GM12873 (cell line): ENCODE results near the gene MED27.
A peak's percentile ranks its signal among the peaks of the same experiment; 100 is the strongest.

Experiments
- CTCF ChIP-seq: IDR thresholded peaks from 2 replicates; pipeline ENCODE4 v1.5.1; 2012; ENCODE audit warnings: low read depth, mild to moderate bottlenecking, moderate library complexity, low read length, control low read depth; ENCODE audit not compliant: insufficient read depth; ENCODE audit errors: missing control alignments

MED27 gene

GRCh38 chr9:132001567-132001966 is 78.1 kb downstream of the MED27 start:
- TF ChIP-seq CTCF: no peak

GRCh38 chr9:132000659-132001058 is 79.0 kb downstream of the MED27 start:
- TF ChIP-seq CTCF: no peak

- TF ChIP-seq CTCF: peak; percentile 8
Observed at GRCh38 chr9:131999692-132000551, 79.7 kb downstream of the MED27 start.

- no peak for TF ChIP-seq CTCF
Observed at GRCh38 chr9:131997779-131998178, 81.9 kb downstream of the MED27 start.

GRCh38 chr9:131997076-131997475 is 82.6 kb downstream of the MED27 start:
- TF ChIP-seq CTCF: no peak

GRCh38 chr9:131995382-131995781 is 84.3 kb downstream of the MED27 start:
- no peak for TF ChIP-seq CTCF

GRCh38 chr9:131994364-131995125 is 85.1 kb downstream of the MED27 start:
- TF ChIP-seq CTCF: no peak
